ENCODE data around the gene TNXB.

TNXB gene

GRCh38 chr6:32089082-32089828 lies 19.9 kb downstream of the TNXB start:
- intact Hi-C loops (cut with DNase I) = no loop called here
- DNase-seq = peak in 1 of 10 donors; percentile 2

GRCh38 chr6:32088487-32089049 lies 20.6 kb downstream of the TNXB start:
- DNase-seq = peak in 2 of 10 donors; percentile 19 to 31
- intact Hi-C loops (cut with DNase I) = no loop called here

- intact Hi-C loops (cut with DNase I) = no loop called here
- peak in 5 of 10 donors; percentile 25 to 91 (median 45) for DNase-seq
Observed at GRCh38 chr6:32087574-32088486, 21.3 kb downstream of the TNXB start.

- DNase-seq = peak in 1 of 10 donors; percentile 67
- intact Hi-C loops (cut with DNase I) = no loop called here
Observed at GRCh38 chr6:32086661-32087573, 22.2 kb downstream of the TNXB start.

GRCh38 chr6:32085759-32086459 lies 23.2 kb downstream of the TNXB start:
- DNase-seq = peak in 1 of 10 donors; percentile 35
- intact Hi-C loops (cut with DNase I) = no loop called here

GRCh38 chr6:32084780-32085179 lies 24.4 kb downstream of the TNXB start:
- intact Hi-C loops (cut with DNase I) = no loop called here
- peak in 1 of 10 donors; percentile 2 for DNase-seq

- DNase-seq = peak in 1 of 10 donors; percentile 72
- intact Hi-C loops (cut with DNase I) = no loop called here
Observed at GRCh38 chr6:32083812-32084768, 25.0 kb downstream of the TNXB start.

GRCh38 chr6:32082935-32083334 lies 26.2 kb downstream of the TNXB start:
- peak in 1 of 10 donors; percentile 18 for DNase-seq
- intact Hi-C loops (cut with DNase I) = no loop called here

- peak in 2 of 10 donors; percentile 12 to 52 for DNase-seq
- intact Hi-C loops (cut with DNase I) = no loop called here
Observed at GRCh38 chr6:32082478-32082877, 26.7 kb downstream of the TNXB start.

- intact Hi-C loops (cut with DNase I) = no loop called here
- DNase-seq = peak in 8 of 10 donors; percentile 25 to 90 (median 58)
Observed at GRCh38 chr6:32081168-32081990, 27.8 kb downstream of the TNXB start.

GRCh38 chr6:32079566-32080290 lies 29.4 kb downstream of the TNXB start:
- DNase-seq = peak in 1 of 10 donors; percentile 0
- intact Hi-C loops (cut with DNase I) = no loop called here

- intact Hi-C loops (cut with DNase I) = no loop called here
- no peak for DNase-seq
Observed at GRCh38 chr6:32076321-32076809, 32.8 kb downstream of the TNXB start.

GRCh38 chr6:32075781-32076180 lies 33.4 kb downstream of the TNXB start:
- DNase-seq = no peak
- intact Hi-C loops (cut with DNase I) = no loop called here

- no peak for DNase-seq
- intact Hi-C loops (cut with DNase I) = no loop called here
Observed at GRCh38 chr6:32074996-32075532, 34.1 kb downstream of the TNXB start.

GRCh38 chr6:32073613-32074012 lies 35.5 kb downstream of the TNXB start:
- intact Hi-C loops (cut with DNase I) = no loop called here

GRCh38 chr6:32073101-32073500 lies 36.0 kb downstream of the TNXB start:
- intact Hi-C loops (cut with DNase I) = no loop called here
- DNase-seq = no peak

More at GRCh38 chr6:32073613-32074012, 35.5 kb downstream of the TNXB start:
- DNase-seq = no peak
